ENCODE results near the gene SCRN1. TPM values are rescaled to one million over a fixed set of nuclear protein-coding genes. Genes with fewer than 3 reads are reported as not detected.

The SCRN1 gene
- total RNA-seq, 2 donors from 2014 or later = 110 to 112 TPM

DNA sequence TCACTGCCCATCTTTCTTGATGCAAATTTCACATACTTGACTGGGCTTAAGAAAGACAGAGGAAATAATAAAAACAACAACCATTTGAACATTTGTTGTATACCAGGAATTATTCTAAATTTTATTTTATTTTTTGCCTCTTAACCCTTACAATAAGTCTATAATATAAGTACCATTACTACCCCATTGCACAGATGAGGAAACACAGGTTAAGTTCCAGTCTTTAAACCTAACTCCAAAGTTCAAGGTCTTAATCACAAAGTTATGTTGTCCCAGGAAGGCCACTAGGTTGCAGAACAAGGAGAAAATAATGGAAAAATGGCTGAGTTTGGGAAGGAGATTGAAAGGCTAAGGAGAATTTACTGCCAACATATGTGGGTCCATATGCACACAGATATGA lies 33.4 kb upstream of the SCRN1 start:
- Mint-ChIP-seq H3K27ac (no peak overlapping the region), H3K4me1 (peaks cover 28% of the 10 kb centered on the region), H3K36me3 (ENCODE audit: low read depth) (peaks cover 18% of the 10 kb centered on the region), H3K4me3 (no peak overlapping the region), H3K27me3 (ENCODE audit: insufficient read depth) (no peaks in the 10 kb centered on the region), H3K9me3 (no peaks in the 10 kb centered on the region)
- peaks cover 22% of the 10 kb centered on the region for H3K36me3 ChIP-seq (ENCODE audit: control insufficient read depth, insufficient read depth, low read length)
- no peak for DNase-seq
- no peaks in the 10 kb centered on the region for H3K9me3 ChIP-seq (ENCODE audit: control insufficient read depth, low read length)
- no peaks in the 10 kb centered on the region for H3K27me3 ChIP-seq (ENCODE audit: control insufficient read depth, insufficient read depth, low read length, poor library complexity, severe bottlenecking)
- H3K9ac ChIP-seq (ENCODE audit: extremely low read depth, low read length, poor library complexity, severe bottlenecking) = no peak overlapping the region
- TF ChIP-seq, protein P1, sequence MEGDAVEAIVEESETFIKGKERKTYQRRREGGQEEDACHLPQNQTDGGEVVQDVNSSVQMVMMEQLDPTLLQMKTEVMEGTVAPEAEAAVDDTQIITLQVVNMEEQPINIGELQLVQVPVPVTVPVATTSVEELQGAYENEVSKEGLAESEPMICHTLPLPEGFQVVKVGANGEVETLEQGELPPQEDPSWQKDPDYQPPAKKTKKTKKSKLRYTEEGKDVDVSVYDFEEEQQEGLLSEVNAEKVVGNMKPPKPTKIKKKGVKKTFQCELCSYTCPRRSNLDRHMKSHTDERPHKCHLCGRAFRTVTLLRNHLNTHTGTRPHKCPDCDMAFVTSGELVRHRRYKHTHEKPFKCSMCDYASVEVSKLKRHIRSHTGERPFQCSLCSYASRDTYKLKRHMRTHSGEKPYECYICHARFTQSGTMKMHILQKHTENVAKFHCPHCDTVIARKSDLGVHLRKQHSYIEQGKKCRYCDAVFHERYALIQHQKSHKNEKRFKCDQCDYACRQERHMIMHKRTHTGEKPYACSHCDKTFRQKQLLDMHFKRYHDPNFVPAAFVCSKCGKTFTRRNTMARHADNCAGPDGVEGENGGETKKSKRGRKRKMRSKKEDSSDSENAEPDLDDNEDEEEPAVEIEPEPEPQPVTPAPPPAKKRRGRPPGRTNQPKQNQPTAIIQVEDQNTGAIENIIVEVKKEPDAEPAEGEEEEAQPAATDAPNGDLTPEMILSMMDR (conservative IDR thresholded peaks at IDR 0.05) = no peak
- H3K4me1 ChIP-seq (ENCODE audit: control insufficient read depth, insufficient read depth, low read length) = peaks cover 2% of the 10 kb centered on the region
- no peak overlapping the region for H3K27ac ChIP-seq (ENCODE audit: low read depth, low read length)
- peak overlapping the region; percentile 95 for H3K4me3 ChIP-seq (ENCODE audit: low read length)

DNA sequence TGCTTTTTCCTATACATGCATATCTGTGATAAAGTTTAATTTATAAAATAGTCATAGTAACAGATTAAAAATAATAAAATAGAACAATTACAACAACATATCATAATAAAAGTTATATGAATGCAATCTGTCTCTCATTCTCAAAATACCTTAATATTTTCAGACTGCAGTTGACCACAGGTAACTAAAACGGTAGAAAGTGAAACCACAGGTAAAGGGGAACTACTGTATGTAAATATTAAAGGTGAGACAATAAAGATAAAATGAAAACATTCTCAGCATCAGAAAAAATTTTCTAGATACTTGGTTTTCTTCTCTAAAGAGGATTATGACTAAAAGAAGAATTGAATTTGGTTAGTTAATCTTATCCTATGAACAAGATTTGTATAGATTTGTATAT lies 30.9 kb upstream of the SCRN1 start:
- DNase-seq = no peak
- 100% methylated on average over 1 of the region's 1 CpG; no CpG with 5 or more reads in 1 of the 2 experiments for WGBS, 2 experiments (ENCODE audit: insufficient coverage in 1 of 2, insufficient read length in 1 of 2)
- Histone ChIP-seq H3K27me3 (ENCODE audit: control insufficient read depth, insufficient read depth, low read length, poor library complexity, severe bottlenecking) (no peaks in the 10 kb centered on the region), H3K4me1 (ENCODE audit: control insufficient read depth, insufficient read depth, low read length) (no peaks in the 10 kb centered on the region), H3K4me3 (ENCODE audit: low read length) (no peak overlapping the region), H3K36me3 (ENCODE audit: control insufficient read depth, insufficient read depth, low read length) (peaks cover 38% of the 10 kb centered on the region), H3K27ac (ENCODE audit: low read depth, low read length) (no peak overlapping the region), H3K9me3 (ENCODE audit: control insufficient read depth, low read length) (no peaks in the 10 kb centered on the region), H3K9ac (ENCODE audit: extremely low read depth, low read length, poor library complexity, severe bottlenecking) (no peak overlapping the region)
- H3K36me3 Mint-ChIP-seq (ENCODE audit: low read depth) = peaks cover 29% of the 10 kb centered on the region
- H3K27ac Mint-ChIP-seq = no peak overlapping the region
- no peaks in the 10 kb centered on the region for H3K27me3 Mint-ChIP-seq (ENCODE audit: insufficient read depth)
- peaks cover 18% of the 10 kb centered on the region for H3K4me1 Mint-ChIP-seq
- H3K4me3 Mint-ChIP-seq = no peak overlapping the region
- TF ChIP-seq, protein P1 (conservative IDR thresholded peaks at IDR 0.05) = no peak
- H3K9me3 Mint-ChIP-seq = no peaks in the 10 kb centered on the region

DNA sequence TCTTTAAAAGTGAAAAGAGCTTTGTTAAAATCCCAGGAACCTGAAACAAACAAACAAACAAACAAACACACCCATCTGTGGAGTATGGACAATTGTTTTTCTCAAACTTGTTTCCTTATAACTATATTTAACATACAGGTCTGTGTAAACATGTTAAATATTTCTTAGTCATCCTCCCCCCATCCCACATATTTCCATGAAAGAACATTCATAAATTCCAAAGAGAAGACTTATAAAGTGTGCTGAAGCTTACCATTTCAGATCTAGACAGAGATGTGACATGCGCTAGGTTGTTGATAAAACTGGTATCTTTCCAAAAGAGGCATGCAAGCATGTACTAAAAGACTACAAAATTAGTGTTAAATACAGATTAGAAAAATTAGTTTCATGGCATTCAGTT lies 30.4 kb upstream of the SCRN1 start:
- H3K27me3 ChIP-seq (ENCODE audit: control insufficient read depth, insufficient read depth, low read length, poor library complexity, severe bottlenecking) = no peaks in the 10 kb centered on the region
- Mint-ChIP-seq H3K36me3 (ENCODE audit: low read depth) (peaks cover 29% of the 10 kb centered on the region), H3K4me1 (peaks cover 12% of the 10 kb centered on the region), H3K4me3 (no peak overlapping the region), H3K27ac (peak overlapping the region; percentile 31), H3K9me3 (no peaks in the 10 kb centered on the region), H3K27me3 (ENCODE audit: insufficient read depth) (no peaks in the 10 kb centered on the region)
- no peak overlapping the region for H3K9ac ChIP-seq (ENCODE audit: extremely low read depth, low read length, poor library complexity, severe bottlenecking)
- H3K4me1 ChIP-seq (ENCODE audit: control insufficient read depth, insufficient read depth, low read length) = no peaks in the 10 kb centered on the region
- no peak for DNase-seq
- H3K4me3 ChIP-seq (ENCODE audit: low read length) = no peak overlapping the region
- WGBS, 2 experiments (ENCODE audit: insufficient coverage in 1 of 2, insufficient read length in 1 of 2) = 88% methylated on average over 1 of the region's 1 CpG
- H3K36me3 ChIP-seq (ENCODE audit: control insufficient read depth, insufficient read depth, low read length) = peaks cover 41% of the 10 kb centered on the region
- H3K9me3 ChIP-seq (ENCODE audit: control insufficient read depth, low read length) = no peaks in the 10 kb centered on the region
- TF ChIP-seq, protein P1 (conservative IDR thresholded peaks at IDR 0.05) = no peak
- no peak overlapping the region for H3K27ac ChIP-seq (ENCODE audit: low read depth, low read length)

Measured in endodermal cell (in vitro differentiated cells).